Testis (tissue), 2 donors: Measurements from ENCODE around the gene ERGIC3.

ENCODE experiments used
- POLR2A ChIP-seq: fragments of 450-650 bp; IDR thresholded peaks from one replicate; pipeline ENCODE4 v1.6.1; 2017; ENCODE audit warnings: antibody characterized with exemption, mild to moderate bottlenecking, moderate library complexity
- TF ChIP-seq, protein P1 (sequence below), 3 experiments: fragments of 450-650 bp in 2 of 3; fragments of 200-600 bp in 1 of 3; sonication (generic) in 1 of 3; IDR thresholded peaks; one replicate each; pipeline ENCODE4 v1.5.1; 2016 to 2019; ENCODE audit warnings: antibody characterized with exemption in 3 of 3, mild to moderate bottlenecking in 2 of 3, moderate library complexity in 1 of 3

- no peak for TF ChIP-seq POLR2A
- TF ChIP-seq, protein P1, sequence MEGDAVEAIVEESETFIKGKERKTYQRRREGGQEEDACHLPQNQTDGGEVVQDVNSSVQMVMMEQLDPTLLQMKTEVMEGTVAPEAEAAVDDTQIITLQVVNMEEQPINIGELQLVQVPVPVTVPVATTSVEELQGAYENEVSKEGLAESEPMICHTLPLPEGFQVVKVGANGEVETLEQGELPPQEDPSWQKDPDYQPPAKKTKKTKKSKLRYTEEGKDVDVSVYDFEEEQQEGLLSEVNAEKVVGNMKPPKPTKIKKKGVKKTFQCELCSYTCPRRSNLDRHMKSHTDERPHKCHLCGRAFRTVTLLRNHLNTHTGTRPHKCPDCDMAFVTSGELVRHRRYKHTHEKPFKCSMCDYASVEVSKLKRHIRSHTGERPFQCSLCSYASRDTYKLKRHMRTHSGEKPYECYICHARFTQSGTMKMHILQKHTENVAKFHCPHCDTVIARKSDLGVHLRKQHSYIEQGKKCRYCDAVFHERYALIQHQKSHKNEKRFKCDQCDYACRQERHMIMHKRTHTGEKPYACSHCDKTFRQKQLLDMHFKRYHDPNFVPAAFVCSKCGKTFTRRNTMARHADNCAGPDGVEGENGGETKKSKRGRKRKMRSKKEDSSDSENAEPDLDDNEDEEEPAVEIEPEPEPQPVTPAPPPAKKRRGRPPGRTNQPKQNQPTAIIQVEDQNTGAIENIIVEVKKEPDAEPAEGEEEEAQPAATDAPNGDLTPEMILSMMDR (IDR thresholded peaks at IDR 0.05) = no peak
Observed at GRCh38 chr20:35595901-35596300, 54.0 kb downstream of the ERGIC3 start.
